ENCODE data around the gene AMH.

GRCh38 chr19:2217591-2217990 lies 31.5 kb upstream of the AMH start:
- TF ChIP-seq CTCF (IDR thresholded peaks at IDR 0.05) (no peak), EP300 (IDR thresholded peaks at IDR 0.05; ENCODE audit: low read depth) (no peak), POLR2AphosphoS5 (IDR thresholded peaks at IDR 0.05) (no peak), POLR2A (IDR thresholded peaks at IDR 0.05) (no peak)
